ENCODE measurements around the gene JUNB.

The JUNB gene

GRCh38 chr19:12789098-12789903 is 2.0 kb upstream of the JUNB start:
- peak overlapping the region; percentile 56 for H3K4me3 ChIP-seq (ENCODE audit: low read depth, low read length)
- TF ChIP-seq MYC (IDR thresholded peaks at IDR 0.05; ENCODE audit: low read depth, low read length) (no peak), POLR2A (IDR thresholded peaks at IDR 0.05; ENCODE audit: extremely low read depth, insufficient read length) (no peak), CTCF (IDR thresholded peaks at IDR 0.05; ENCODE audit: low read depth, low read length) (no peak)
- TF ChIP-seq, protein P1, sequence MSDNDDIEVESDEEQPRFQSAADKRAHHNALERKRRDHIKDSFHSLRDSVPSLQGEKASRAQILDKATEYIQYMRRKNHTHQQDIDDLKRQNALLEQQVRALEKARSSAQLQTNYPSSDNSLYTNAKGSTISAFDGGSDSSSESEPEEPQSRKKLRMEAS (IDR thresholded peaks at IDR 0.05; ENCODE audit: low read depth, low read length): no peak
- no peak for DNase-seq (ENCODE audit: low read depth)

- peak; percentile 85 for TF ChIP-seq MYC (IDR thresholded peaks at IDR 0.05; ENCODE audit: low read depth, low read length)
- TF ChIP-seq CTCF (IDR thresholded peaks at IDR 0.05; ENCODE audit: low read depth, low read length): no peak
- TF ChIP-seq POLR2A (IDR thresholded peaks at IDR 0.05; ENCODE audit: extremely low read depth, insufficient read length): peak; percentile 23
- TF ChIP-seq, protein P1 (IDR thresholded peaks at IDR 0.05; ENCODE audit: low read depth, low read length): peak; percentile 55
- H3K4me3 ChIP-seq (ENCODE audit: low read depth, low read length): peak overlapping the region; percentile 57
- peak; percentile 99 for DNase-seq (ENCODE audit: low read depth)
These were observed 1.2 kb upstream of the JUNB start for GRCh38 chr19:12789904-12790619.

- TF ChIP-seq, protein P1 (IDR thresholded peaks at IDR 0.05; ENCODE audit: low read depth, low read length): no peak; the same call in 1 of the 2 replicates
- TF ChIP-seq MYC (IDR thresholded peaks at IDR 0.05; ENCODE audit: low read depth, low read length) (no peak), POLR2A (IDR thresholded peaks at IDR 0.05; ENCODE audit: extremely low read depth, insufficient read length) (no peak), CTCF (IDR thresholded peaks at IDR 0.05; ENCODE audit: low read depth, low read length) (no peak)
- peak overlapping the region; percentile 57 for H3K4me3 ChIP-seq (ENCODE audit: low read depth, low read length)
- no peak for DNase-seq (ENCODE audit: low read depth)
These were observed 500 bp upstream of the JUNB start for GRCh38 chr19:12790628-12791344.

DNA sequence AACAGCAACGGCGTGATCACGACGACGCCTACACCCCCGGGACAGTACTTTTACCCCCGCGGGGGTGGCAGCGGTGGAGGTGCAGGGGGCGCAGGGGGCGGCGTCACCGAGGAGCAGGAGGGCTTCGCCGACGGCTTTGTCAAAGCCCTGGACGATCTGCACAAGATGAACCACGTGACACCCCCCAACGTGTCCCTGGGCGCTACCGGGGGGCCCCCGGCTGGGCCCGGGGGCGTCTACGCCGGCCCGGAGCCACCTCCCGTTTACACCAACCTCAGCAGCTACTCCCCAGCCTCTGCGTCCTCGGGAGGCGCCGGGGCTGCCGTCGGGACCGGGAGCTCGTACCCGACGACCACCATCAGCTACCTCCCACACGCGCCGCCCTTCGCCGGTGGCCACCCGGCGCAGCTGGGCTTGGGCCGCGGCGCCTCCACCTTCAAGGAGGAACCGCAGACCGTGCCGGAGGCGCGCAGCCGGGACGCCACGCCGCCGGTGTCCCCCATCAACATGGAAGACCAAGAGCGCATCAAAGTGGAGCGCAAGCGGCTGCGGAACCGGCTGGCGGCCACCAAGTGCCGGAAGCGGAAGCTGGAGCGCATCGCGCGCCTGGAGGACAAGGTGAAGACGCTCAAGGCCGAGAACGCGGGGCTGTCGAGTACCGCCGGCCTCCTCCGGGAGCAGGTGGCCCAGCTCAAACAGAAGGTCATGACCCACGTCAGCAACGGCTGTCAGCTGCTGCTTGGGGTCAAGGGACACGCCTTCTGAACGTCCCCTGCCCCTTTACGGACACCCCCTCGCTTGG is 966 bp downstream of the JUNB start:
- H3K4me3 ChIP-seq (ENCODE audit: low read depth, low read length): peak overlapping the region; percentile 78
- TF ChIP-seq MYC (IDR thresholded peaks at IDR 0.05; ENCODE audit: low read depth, low read length) (peak; percentile 70; the same call in 1 of the 2 replicates), CTCF (IDR thresholded peaks at IDR 0.05; ENCODE audit: low read depth, low read length) (no peak), POLR2A (IDR thresholded peaks at IDR 0.05; ENCODE audit: extremely low read depth, insufficient read length) (peak; percentile 48)
- TF ChIP-seq, protein P1 (IDR thresholded peaks at IDR 0.05; ENCODE audit: low read depth, low read length): peak; percentile 77
- peak; percentile 88 for DNase-seq (ENCODE audit: low read depth)

- no peak for DNase-seq (ENCODE audit: low read depth)
- H3K4me3 ChIP-seq (ENCODE audit: low read depth, low read length): peak overlapping the region; percentile 78
- TF ChIP-seq MYC (IDR thresholded peaks at IDR 0.05; ENCODE audit: low read depth, low read length) (no peak), POLR2A (IDR thresholded peaks at IDR 0.05; ENCODE audit: extremely low read depth, insufficient read length) (no peak), CTCF (IDR thresholded peaks at IDR 0.05; ENCODE audit: low read depth, low read length) (no peak)
- TF ChIP-seq, protein P1 (IDR thresholded peaks at IDR 0.05; ENCODE audit: low read depth, low read length): no peak
These were observed 1.6 kb downstream of the JUNB start for GRCh38 chr19:12792853-12793289.
